ENCODE results near the gene CDK1. TPM values are rescaled to one million over a fixed set of nuclear protein-coding genes. Genes with fewer than 3 reads are reported as not detected.

CDK1 gene
- total and polyA plus RNA-seq, 2 of the 8 experiments (the other 6 are each of a cell fraction or from before 2014, with no cell fraction given), result 29.4 to 111 TPM

- Histone ChIP-seq H3K4me3 (ENCODE audit: extremely low read depth in 1 of 4, insufficient read depth in 2 of 4, low read depth in 3 of 4, low read length in 4 of 4) (no peak overlapping the region), H4K8ac (ENCODE audit: extremely low read depth, insufficient read depth, low read length) (no peak overlapping the region), H3K27ac (ENCODE audit: low read depth, low read length) (no peak overlapping the region), H2BK5ac (ENCODE audit: low read depth, low read length) (no peak overlapping the region), H3K36me3 (ENCODE audit: control insufficient read depth in 2 of 4, insufficient read depth in 4 of 4, low read length in 3 of 4) (no peaks in the 10 kb centered on the region), H3K27me3 (replicated peaks in 1 of 4; ENCODE audit: control insufficient read depth in 3 of 4, extremely low read depth in 1 of 4, insufficient read depth in 3 of 4, low read length in 3 of 4) (no peaks in the 10 kb centered on the region), H3K79me1 (ENCODE audit: low read depth, low read length) (no peaks in the 10 kb centered on the region), H2BK20ac (ENCODE audit: low read length) (no peak overlapping the region), H3K23ac (ENCODE audit: insufficient read length) (no peak overlapping the region), H4K20me1 (replicated peaks in 1 of 2; ENCODE audit: control insufficient read depth in 1 of 2, insufficient read depth in 2 of 2, low read length in 2 of 2) (no peaks in the 10 kb centered on the region), H3K56ac (replicated peaks; ENCODE audit: insufficient read length, low read depth, low read length) (no peak overlapping the region), H3K23me2 (ENCODE audit: low read depth, low read length) (no peaks in the 10 kb centered on the region), H3K9ac (replicated peaks in 1 of 4; ENCODE audit: extremely low read depth in 1 of 4, low read depth in 3 of 4, low read length in 3 of 4) (no peak overlapping the region), H3K18ac (ENCODE audit: extremely low read depth, low read length) (no peak overlapping the region), H3K4ac (replicated peaks; ENCODE audit: insufficient read length, low read depth, low read length) (no peak overlapping the region), H3K9me3 (ENCODE audit: insufficient read depth in 2 of 2, low read depth in 1 of 2, low read length in 1 of 2) (no peaks in the 10 kb centered on the region; a peak in 1 of 4 replicates), H3K79me2 (ENCODE audit: control insufficient read depth in 1 of 2, insufficient read depth in 2 of 2, low read length in 2 of 2) (no peaks in the 10 kb centered on the region), H3K4me1 (replicated peaks in 1 of 4; ENCODE audit: control insufficient read depth in 3 of 4, insufficient read depth in 4 of 4, low read length in 3 of 4) (peaks cover 0 to 1% (median 0%) of the 10 kb centered on the region in 4 experiments; a peak in 1 of 7 replicates), H3K4me2 (ENCODE audit: insufficient read depth in 1 of 2, low read depth in 2 of 2, low read length in 2 of 2) (no peak overlapping the region), H2BK12ac (ENCODE audit: low read depth, low read length) (no peak overlapping the region), H2AK5ac (ENCODE audit: low read depth, low read length) (no peak overlapping the region), H2AFZ (ENCODE audit: low read length) (no peak overlapping the region), H4K5ac (ENCODE audit: insufficient read length, low read depth, low read length) (no peak overlapping the region), H3K14ac (ENCODE audit: insufficient read length) (no peak overlapping the region), H4K91ac (replicated peaks; ENCODE audit: insufficient read length, low read length) (no peak overlapping the region), H2BK15ac (ENCODE audit: low read length) (no peak overlapping the region), H2BK120ac (replicated peaks; ENCODE audit: low read depth, low read length) (no peak overlapping the region)
- 85% methylated on average over 2 of the region's 2 CpGs; no CpG with 5 or more reads in 1 of the 2 experiments for WGBS, 2 experiments (ENCODE audit: extremely low coverage in 1 of 2, insufficient coverage in 1 of 2, insufficient read length in 1 of 2, insufficient replicate concordance in 2 of 2, low coverage in 1 of 2, low lambda C conversion rate in 2 of 2, missing lambda C conversion rate in 1 of 2)
- no peak for DNase-seq (ENCODE audit: low read depth in 1 of 2, low spot score in 2 of 2)
- ChIA-PET POLR2A (ENCODE audit: partially characterized antibody) (interaction anchor here (0.8 to 1.0 kb wide), 2 partner anchors 15 to 30 kb away, joined by 3 to 5 read pairs; partner anchors contain the start of gene CDK1), CTCF (ENCODE audit: partially characterized antibody) (interaction anchor here (1.2 kb wide), 1 partner anchor 99 kb away, joined by 3 read pairs; no protein-coding TSS in a partner anchor)
- FAIRE-seq, result no peak
- TF ChIP-seq NRF1 (IDR thresholded peaks at IDR 0.05; ENCODE audit: low read depth, low read length) (no peak), MAFK (IDR thresholded peaks at IDR 0.05; ENCODE audit: low read depth, low read length) (no peak), SRF (IDR thresholded peaks at IDR 0.05; ENCODE audit: low read depth, low read length) (no peak), BCL11A (IDR thresholded peaks at IDR 0.05; ENCODE audit: low read depth in 2 of 2, low read length in 2 of 2) (no peak), POU5F1 (IDR thresholded peaks at IDR 0.05; ENCODE audit: low read depth, low read length) (no peak), BACH1 (IDR thresholded peaks at IDR 0.05; ENCODE audit: low read length) (no peak), ATF2 (IDR thresholded peaks at IDR 0.05; ENCODE audit: low read length) (no peak), HDAC2 (IDR thresholded peaks at IDR 0.05; ENCODE audit: borderline replicate concordance in 1 of 2, low read depth in 2 of 2, low read length in 2 of 2) (no peak), GTF2F1 (IDR thresholded peaks at IDR 0.05; ENCODE audit: borderline replicate concordance, low read depth, low read length) (no peak)
Observed at GRCh38 chr10:60747817-60748469, 30.3 kb upstream of the CDK1 start.

Measured in H1 (cell line).